Large intestine (tissue), 3 donors: ENCODE measurements around the gene ATP9A. TPM values are rescaled to one million over a fixed set of nuclear protein-coding genes. Genes with fewer than 3 reads are reported as not detected.
"Not testable (repeated sequence)": the region's sequence is repeated elsewhere in the genome, so short reads cannot be mapped to it uniquely, and the experiment has no call there.

Source experiments
- DNase-seq, 2 donors: peaks; one replicate each; pipeline versions ENCODE4 v3.0.0 to v3.0.0-alpha.2; 2013
- H3K27ac ChIP-seq: one replicate; pipeline ENCODE4 v1.5.1; 2013; ENCODE audit warnings: low read length
- H3K27me3 ChIP-seq: 2 replicates; pipeline ENCODE4 v1.6.1; 2013; ENCODE audit warnings: low read length; ENCODE audit not compliant: control insufficient read depth, insufficient read depth
- H3K36me3 ChIP-seq: 2 replicates; pipeline ENCODE4 v1.6.1; 2013; ENCODE audit warnings: low read length; ENCODE audit not compliant: control insufficient read depth, insufficient read depth
- H3K4me1 ChIP-seq: one replicate; pipeline ENCODE4 v1.6.1; 2013; ENCODE audit warnings: low read length; ENCODE audit not compliant: control insufficient read depth, insufficient read depth
- H3K4me3 ChIP-seq: one replicate; pipeline ENCODE4 v1.5.1; 2013; ENCODE audit warnings: low read length
- H3K9me3 ChIP-seq: one replicate; pipeline ENCODE4 v1.6.1; 2013; ENCODE audit warnings: mild to moderate bottlenecking, low read depth, low read length, moderate library complexity; ENCODE audit not compliant: control insufficient read depth
- WGBS: methylation state at CpG from one replicate; pipeline ENCODE4 v1.1.5; 2013; ENCODE audit warnings: low lambda C conversion rate; ENCODE audit not compliant: insufficient coverage; 5-methylcytosine and 5-hydroxymethylcytosine counted together
- polyA plus RNA-seq: library from polyadenylated mRNA; unstranded; fragments of 120-200 nt; gene quantifications from one replicate; pipeline ENCODE4 v1.2.1, GENCODE V29; 2013

Gene ATP9A
- polyA plus RNA-seq, 1 donor = 46.3 TPM

GRCh38 chr20:51792960-51793359 lies 24.8 kb upstream of the ATP9A start:
- Histone ChIP-seq H3K9me3 (no peaks in the 10 kb centered on the region), H3K27me3 (no peaks in the 10 kb centered on the region), H3K36me3 (peaks cover 35% of the 10 kb centered on the region), H3K4me1 (no peaks in the 10 kb centered on the region), H3K4me3 (no peak overlapping the region), H3K27ac (no peak overlapping the region)
- DNase-seq = no peak
- 100% methylated on average over 1 of the region's 7 CpGs for WGBS

- Histone ChIP-seq H3K9me3 (no peaks in the 10 kb centered on the region), H3K27ac (no peak overlapping the region), H3K27me3 (no peaks in the 10 kb centered on the region), H3K4me1 (no peaks in the 10 kb centered on the region), H3K36me3 (peaks cover 42% of the 10 kb centered on the region), H3K4me3 (no peak overlapping the region)
- WGBS = no CpG with 5 or more reads among the region's 13 CpGs
- DNase-seq = no peak
Measured at GRCh38 chr20:51791626-51792025, 23.4 kb upstream of the ATP9A start.

DNA sequence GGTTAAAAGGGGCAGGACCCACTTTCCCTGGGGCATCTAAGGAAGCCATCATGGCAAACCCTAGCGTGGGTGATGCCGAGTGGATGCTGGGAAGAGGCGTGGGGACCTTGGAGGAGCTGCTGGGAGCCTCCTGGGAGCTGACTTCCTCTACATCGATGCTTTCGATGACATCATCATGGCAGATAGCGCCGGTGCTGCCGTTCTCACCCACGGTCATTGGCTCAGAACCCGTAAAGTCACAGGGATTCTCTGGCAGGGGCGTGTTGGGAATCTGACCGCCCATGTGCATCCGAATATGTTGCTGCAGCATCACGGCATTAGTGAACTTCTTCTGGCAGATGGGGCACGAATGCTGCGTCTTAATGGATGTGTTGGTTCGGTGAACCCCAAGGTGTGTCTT lies 22.1 kb upstream of the ATP9A start:
- Histone ChIP-seq H3K4me1 (no peaks in the 10 kb centered on the region), H3K27ac (no peak overlapping the region), H3K9me3 (no peaks in the 10 kb centered on the region), H3K4me3 (no peak overlapping the region), H3K27me3 (no peaks in the 10 kb centered on the region), H3K36me3 (peaks cover 48% of the 10 kb centered on the region)
- WGBS = no CpG with 5 or more reads among the region's 17 CpGs
- DNase-seq = no peak

- WGBS = no CpG with 5 or more reads among the region's 2 CpGs
- no peak for DNase-seq
- H3K4me3 ChIP-seq = no peak overlapping the region
- no peaks in the 10 kb centered on the region for H3K9me3 ChIP-seq
- no peak overlapping the region for H3K27ac ChIP-seq
- peaks cover 53% of the 10 kb centered on the region for H3K36me3 ChIP-seq
- no peaks in the 10 kb centered on the region for H3K27me3 ChIP-seq
- H3K4me1 ChIP-seq = no peaks in the 10 kb centered on the region
Measured at GRCh38 chr20:51789434-51789833, 21.2 kb upstream of the ATP9A start.

GRCh38 chr20:51788822-51789221 lies 20.6 kb upstream of the ATP9A start:
- H3K9me3 ChIP-seq = no peaks in the 10 kb centered on the region
- no CpG with 5 or more reads among the region's 14 CpGs for WGBS
- no peaks in the 10 kb centered on the region for H3K27me3 ChIP-seq
- DNase-seq = no peak
- no peak overlapping the region for H3K27ac ChIP-seq
- peaks cover 57% of the 10 kb centered on the region for H3K36me3 ChIP-seq
- H3K4me3 ChIP-seq = no peak overlapping the region
- H3K4me1 ChIP-seq = no peaks in the 10 kb centered on the region

GRCh38 chr20:51784299-51784698 lies 16.1 kb upstream of the ATP9A start:
- no peak overlapping the region for H3K4me3 ChIP-seq
- H3K27ac ChIP-seq = no peak overlapping the region
- H3K27me3 ChIP-seq = no peaks in the 10 kb centered on the region
- no peak for DNase-seq
- H3K4me1 ChIP-seq = no peaks in the 10 kb centered on the region
- H3K36me3 ChIP-seq = peaks cover 41% of the 10 kb centered on the region
- no CpG with 5 or more reads among the region's 15 CpGs for WGBS
- H3K9me3 ChIP-seq = peaks cover 4% of the 10 kb centered on the region

- H3K27ac ChIP-seq, H3K4me1 ChIP-seq, H3K9me3 ChIP-seq, H3K4me3 ChIP-seq, H3K27me3 ChIP-seq, H3K36me3 ChIP-seq, DNase-seq: not testable (repeated sequence)
- no CpG with 5 or more reads among the region's 4 CpGs for WGBS
Measured at GRCh38 chr20:51778229-51778759, 10.1 kb upstream of the ATP9A start.

DNA sequence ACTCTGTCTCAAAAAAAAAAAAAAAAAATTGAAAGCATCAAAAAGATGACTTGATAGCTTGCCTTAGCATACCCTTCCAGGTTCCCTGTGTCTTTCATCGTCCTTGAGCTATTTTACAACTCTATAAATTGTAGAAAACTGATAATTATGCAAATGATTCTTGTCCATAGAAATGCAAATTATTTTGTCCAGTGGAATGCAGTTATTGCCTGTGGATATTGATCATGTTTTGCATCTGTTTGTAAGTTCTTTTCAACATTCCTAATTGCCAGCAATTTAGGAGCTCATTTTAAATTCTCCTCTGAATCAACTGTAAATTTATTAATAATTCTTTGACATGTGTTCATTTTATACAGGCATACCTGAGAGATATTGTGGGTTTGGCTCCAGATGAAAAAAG lies 7.1 kb upstream of the ATP9A start:
- H3K9me3 ChIP-seq = peaks cover 9% of the 10 kb centered on the region
- no peak overlapping the region for H3K4me3 ChIP-seq
- DNase-seq = no peak
- H3K27ac ChIP-seq = no peak overlapping the region
- no peaks in the 10 kb centered on the region for H3K4me1 ChIP-seq
- no peaks in the 10 kb centered on the region for H3K27me3 ChIP-seq
- H3K36me3 ChIP-seq = no peaks in the 10 kb centered on the region
- 67% methylated on average over 1 of the region's 1 CpG for WGBS

- Histone ChIP-seq H3K27me3 (no peaks in the 10 kb centered on the region), H3K9me3 (no peaks in the 10 kb centered on the region), H3K36me3 (no peaks in the 10 kb centered on the region), H3K4me3 (no peak overlapping the region), H3K27ac (no peak overlapping the region), H3K4me1 (peaks cover 2% of the 10 kb centered on the region)
- WGBS = no CpG with 5 or more reads among the region's 4 CpGs
- DNase-seq = no peak
Measured at GRCh38 chr20:51772236-51772635, 4.0 kb upstream of the ATP9A start.

- Histone ChIP-seq H3K4me1 (peaks cover 2% of the 10 kb centered on the region), H3K27me3 (no peaks in the 10 kb centered on the region), H3K27ac (no peak overlapping the region), H3K4me3 (no peak overlapping the region), H3K36me3 (no peaks in the 10 kb centered on the region), H3K9me3 (no peaks in the 10 kb centered on the region)
- DNase-seq = no peak
- WGBS = no CpG with 5 or more reads among the region's 9 CpGs
Measured at GRCh38 chr20:51769976-51770615, 1.9 kb upstream of the ATP9A start.
